ENCODE data around the gene ANKS6.

Gene ANKS6

DNA sequence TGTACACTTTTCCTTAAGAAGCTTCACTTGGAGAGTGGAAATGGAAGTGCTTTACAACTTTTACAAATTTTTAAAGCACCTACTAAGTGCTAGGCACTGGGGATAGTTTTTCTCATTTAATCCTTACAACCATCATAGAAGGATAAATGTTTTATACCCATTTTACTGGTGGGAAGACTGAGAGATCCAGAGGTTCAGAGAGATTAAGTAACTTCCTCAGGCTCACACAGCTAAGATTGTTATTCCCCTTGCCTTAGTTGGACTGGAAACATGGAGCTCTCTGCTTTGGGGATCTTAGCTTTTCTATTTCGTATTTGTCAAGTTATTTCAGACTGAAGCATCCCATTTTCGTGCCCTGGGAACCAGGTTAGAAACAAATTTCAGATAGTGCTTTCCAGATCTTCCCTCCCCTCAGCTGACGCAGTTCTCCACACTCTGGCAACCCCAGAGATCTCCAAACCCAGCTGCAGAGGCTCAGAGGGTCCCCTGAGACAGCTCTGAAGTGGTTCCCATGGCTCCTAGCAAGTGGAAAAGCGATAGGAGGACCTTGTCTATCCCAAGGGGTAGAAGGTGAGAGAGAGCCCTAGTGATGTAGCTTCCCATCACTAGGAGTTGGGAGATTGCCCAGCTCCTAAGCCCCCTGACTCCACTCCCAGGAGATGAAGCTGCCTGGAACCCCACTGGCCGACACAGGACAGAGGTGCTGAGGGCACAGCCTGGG, 71.4 kb downstream of the ANKS6 start:
- in situ Hi-C loops (cut with HindIII; ENCODE audit: low sequenced_read_pairs) = no loop called here
- DNase-seq (ENCODE audit: low read depth, low spot score) = no peak
- TF ChIP-seq, protein P1, sequence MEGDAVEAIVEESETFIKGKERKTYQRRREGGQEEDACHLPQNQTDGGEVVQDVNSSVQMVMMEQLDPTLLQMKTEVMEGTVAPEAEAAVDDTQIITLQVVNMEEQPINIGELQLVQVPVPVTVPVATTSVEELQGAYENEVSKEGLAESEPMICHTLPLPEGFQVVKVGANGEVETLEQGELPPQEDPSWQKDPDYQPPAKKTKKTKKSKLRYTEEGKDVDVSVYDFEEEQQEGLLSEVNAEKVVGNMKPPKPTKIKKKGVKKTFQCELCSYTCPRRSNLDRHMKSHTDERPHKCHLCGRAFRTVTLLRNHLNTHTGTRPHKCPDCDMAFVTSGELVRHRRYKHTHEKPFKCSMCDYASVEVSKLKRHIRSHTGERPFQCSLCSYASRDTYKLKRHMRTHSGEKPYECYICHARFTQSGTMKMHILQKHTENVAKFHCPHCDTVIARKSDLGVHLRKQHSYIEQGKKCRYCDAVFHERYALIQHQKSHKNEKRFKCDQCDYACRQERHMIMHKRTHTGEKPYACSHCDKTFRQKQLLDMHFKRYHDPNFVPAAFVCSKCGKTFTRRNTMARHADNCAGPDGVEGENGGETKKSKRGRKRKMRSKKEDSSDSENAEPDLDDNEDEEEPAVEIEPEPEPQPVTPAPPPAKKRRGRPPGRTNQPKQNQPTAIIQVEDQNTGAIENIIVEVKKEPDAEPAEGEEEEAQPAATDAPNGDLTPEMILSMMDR (IDR thresholded peaks at IDR 0.05; ENCODE audit: low read depth, low read length) = no peak
- H3K4me3 ChIP-seq (ENCODE audit: low read depth, low read length) = no peak overlapping the region

DNA sequence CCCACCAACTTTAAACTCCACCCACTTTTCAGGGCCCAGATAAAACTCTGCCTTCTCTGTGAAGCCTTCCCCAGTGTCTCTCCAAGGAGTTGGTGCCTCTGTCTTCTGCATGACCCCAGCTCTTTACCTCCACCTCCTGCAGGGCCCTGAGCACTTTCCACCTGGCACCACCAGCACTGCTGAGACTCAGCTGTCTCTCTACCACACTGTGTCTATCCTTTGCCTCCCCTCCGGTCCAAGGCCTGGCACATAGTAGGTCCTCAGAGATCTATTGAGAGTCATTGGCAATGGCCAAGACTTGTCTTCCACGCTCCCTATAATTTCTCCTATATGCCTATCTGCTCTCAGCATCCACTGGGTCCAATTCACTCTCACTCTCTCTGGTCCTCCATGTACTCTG, 74.7 kb downstream of the ANKS6 start:
- in situ Hi-C loops (cut with HindIII; ENCODE audit: low sequenced_read_pairs) = no loop called here
- TF ChIP-seq, protein P1 (IDR thresholded peaks at IDR 0.05; ENCODE audit: low read depth, low read length) = no peak
- no peak for DNase-seq (ENCODE audit: low read depth, low spot score)
- H3K4me3 ChIP-seq (ENCODE audit: low read depth, low read length) = no peak overlapping the region

DNA sequence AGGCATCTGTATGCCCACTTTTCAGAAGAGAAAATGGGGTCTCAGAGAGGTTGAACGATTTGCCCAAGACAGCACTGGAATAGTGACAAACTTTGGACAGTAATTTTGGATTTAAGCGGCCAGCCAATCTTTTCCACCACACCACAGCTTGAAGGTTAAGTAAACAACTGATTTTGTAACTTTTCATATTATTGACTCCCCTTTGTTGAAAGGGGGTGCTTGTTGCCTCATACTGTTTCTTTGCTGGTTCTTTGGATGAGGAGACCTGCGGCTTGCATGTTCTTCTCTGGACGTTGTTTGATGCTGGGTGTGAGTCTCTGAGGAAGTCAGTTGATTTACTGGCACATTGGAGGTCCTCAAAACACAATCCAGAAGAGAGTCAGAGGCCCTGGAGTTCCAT, 76.0 kb downstream of the ANKS6 start:
- H3K4me3 ChIP-seq (ENCODE audit: low read depth, low read length) = no peak overlapping the region
- in situ Hi-C loops (cut with HindIII; ENCODE audit: low sequenced_read_pairs) = no loop called here
- TF ChIP-seq, protein P1 (IDR thresholded peaks at IDR 0.05; ENCODE audit: low read depth, low read length) = no peak
- DNase-seq (ENCODE audit: low read depth, low spot score) = no peak

DNA sequence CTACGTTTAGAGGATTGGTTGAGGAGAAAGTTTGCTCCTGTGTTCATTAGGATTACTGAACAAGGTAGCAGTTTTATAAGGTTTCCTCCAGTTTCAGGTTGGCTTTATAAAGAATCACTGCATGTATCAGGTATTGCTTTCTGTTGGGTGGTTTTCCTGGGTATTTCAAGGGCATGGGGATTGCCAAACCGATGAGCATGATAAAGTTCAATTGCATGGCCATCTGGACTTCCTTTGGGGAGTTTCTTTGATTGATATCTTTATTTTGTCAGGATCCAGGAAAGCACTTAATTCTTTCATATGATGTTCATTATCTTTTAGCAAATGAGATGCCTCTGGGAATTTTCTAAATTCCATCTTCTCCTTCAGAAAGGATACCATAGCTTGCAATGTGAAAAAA, 77.3 kb downstream of the ANKS6 start:
- no peak for DNase-seq (ENCODE audit: low read depth, low spot score)
- in situ Hi-C loops (cut with HindIII; ENCODE audit: low sequenced_read_pairs) = no loop called here
- H3K4me3 ChIP-seq (ENCODE audit: low read depth, low read length) = no peak overlapping the region
- TF ChIP-seq, protein P1 (IDR thresholded peaks at IDR 0.05; ENCODE audit: low read depth, low read length) = no peak

DNA sequence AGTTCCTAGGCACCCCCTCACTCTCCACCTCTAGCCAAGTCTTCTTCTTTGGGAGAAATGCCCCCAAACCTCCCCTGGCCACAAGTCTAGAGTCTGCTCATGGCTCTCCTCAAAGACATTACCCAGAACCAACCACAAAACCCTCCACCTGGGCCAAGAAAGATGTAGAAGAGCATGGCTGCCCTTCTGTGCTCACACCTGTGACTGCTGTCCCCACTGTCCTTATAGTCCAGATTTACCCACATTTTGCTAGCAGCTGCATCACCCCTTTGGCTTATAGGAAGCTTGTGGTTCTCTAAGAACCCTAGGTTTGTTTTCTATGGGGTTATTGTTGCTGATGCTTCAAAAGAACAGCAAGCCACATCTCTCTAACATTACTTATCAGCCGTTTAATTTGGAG, 81.5 kb downstream of the ANKS6 start:
- TF ChIP-seq, protein P1 (IDR thresholded peaks at IDR 0.05; ENCODE audit: low read depth, low read length) = no peak
- in situ Hi-C loops (cut with HindIII; ENCODE audit: low sequenced_read_pairs) = no loop called here
- no peak overlapping the region for H3K4me3 ChIP-seq (ENCODE audit: low read depth, low read length)
- DNase-seq (ENCODE audit: low read depth, low spot score) = no peak

DNA sequence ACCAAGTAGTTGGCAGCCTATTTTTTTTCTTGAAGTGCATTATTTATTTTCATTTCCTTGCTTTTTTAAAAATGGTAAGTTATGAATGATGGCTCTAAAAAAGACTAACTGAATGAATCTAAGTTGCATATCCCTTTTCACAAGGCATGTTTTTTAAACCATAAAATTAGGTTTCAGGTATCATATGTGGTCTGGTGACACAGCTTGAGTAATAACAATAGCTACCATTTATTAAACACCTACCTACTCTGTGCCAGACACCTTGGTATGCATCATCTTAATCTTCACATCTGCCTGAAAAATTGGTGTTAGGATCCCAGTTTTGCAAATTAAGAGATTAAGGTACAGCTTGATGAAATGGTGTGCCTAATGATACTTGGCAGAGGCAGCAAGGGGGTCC, 83.4 kb downstream of the ANKS6 start:
- TF ChIP-seq, protein P1 (IDR thresholded peaks at IDR 0.05; ENCODE audit: low read depth, low read length) = no peak
- in situ Hi-C loops (cut with HindIII; ENCODE audit: low sequenced_read_pairs) = no loop called here
- DNase-seq (ENCODE audit: low read depth, low spot score) = no peak
- H3K4me3 ChIP-seq (ENCODE audit: low read depth, low read length) = no peak overlapping the region
